K562 (cell line): ENCODE data around the gene TRIM13. TPM values are rescaled to one million over a fixed set of nuclear protein-coding genes. Genes with fewer than 3 reads are reported as not detected.
A peak's percentile ranks its signal among the peaks of the same experiment; 100 is the strongest.

ENCODE experiments used
- ATAC-seq: fragments of 200-7000 bp; cut with Tn5 transposase; 3 replicates; pipeline ENCODE4 v1.9.1; 2020; ENCODE audit warnings: moderate library complexity
- BruUV-seq: library from RNA; stranded (reverse); fragments of 400-500 nt; replicated peaks from 2 replicates; lab custom pipeline; 2021; lab: Mats Ljungman, UMichigan
- CTCF ChIA-PET: fragments of 300-600 bp; formaldehyde crosslinking; extraction: SDS; loops from one replicate; lab custom pipeline; 2021; ENCODE audit warnings: low intra/inter-chr PET ratio; lab: Yijun Ruan, JAX
- POLR2A ChIA-PET: fragments of 300-600, 350-650 bp; sonication (Branson Sonifier 250); formaldehyde crosslinking; extraction: SDS; loops from one replicate; lab custom pipeline; 2021; ENCODE audit warnings: antibody characterized with exemption, inconsistent platforms; lab: Yijun Ruan, JAX
- DNase-seq, 4 experiments: peaks; one replicate each; pipeline versions ENCODE4 v3.0.0 to v3.0.0-alpha.2; 2011 to 2018; ENCODE audit warnings: low spot score in 3 of 4, mixed read lengths in 3 of 4; ENCODE audit errors: extremely low read depth in 1 of 4
- FAIRE-seq: peaks from 2 replicates; lab custom pipeline; 2011; peaks lifted over from hg19 to GRCh38; lab: Jason Lieb, UNC
- H2AFZ ChIP-seq: 2 replicates; pipeline ENCODE4 v1.6.0; 2011; ENCODE audit warnings: low read depth, low read length, control low read depth, inconsistent platforms
- H3K27ac ChIP-seq: fragments of 200-600 bp; 3 replicates; pipeline ENCODE4 v1.8.0; 2011; ENCODE audit warnings: low read depth, mild to moderate bottlenecking, control low read depth, inconsistent platforms, low read length, moderate library complexity, mixed read lengths; ENCODE audit errors: extremely low read depth
- H3K27me3 ChIP-seq, 2 experiments: fragments of 300-600 bp in 1 of 2; 2 replicates in 1 of 2; 3 replicates in 1 of 2; pipeline versions ENCODE4 v1.6.0 to v1.8.0; 2011; ENCODE audit warnings: inconsistent platforms in 2 of 2, low read length in 2 of 2, mild to moderate bottlenecking in 1 of 2, mixed read lengths in 1 of 2, moderate library complexity in 1 of 2; ENCODE audit not compliant: control insufficient read depth in 2 of 2, insufficient read depth in 2 of 2
- H3K36me3 ChIP-seq: fragments of 300-600 bp; 3 replicates; pipeline ENCODE4 v1.8.0; 2011; ENCODE audit warnings: mild to moderate bottlenecking, low read length, inconsistent platforms; ENCODE audit not compliant: control insufficient read depth, insufficient read depth
- H3K4me1 ChIP-seq, 2 experiments: fragments of 200-600 bp in 1 of 2; replicated peaks in 1 of 2; 2 replicates in 1 of 2; 3 replicates in 1 of 2; pipeline versions ENCODE4 v1.5.1 to v1.8.0; 2011; ENCODE audit warnings: inconsistent platforms in 2 of 2, low read length in 2 of 2, mild to moderate bottlenecking in 1 of 2, mixed read lengths in 1 of 2, moderate library complexity in 1 of 2; ENCODE audit not compliant: control insufficient read depth in 2 of 2, insufficient read depth in 2 of 2
- H3K4me2 ChIP-seq: 2 replicates; pipeline ENCODE4 v1.6.1; 2011; ENCODE audit warnings: low read length, control low read depth, inconsistent platforms, mixed read lengths; ENCODE audit not compliant: insufficient read depth
- H3K4me3 ChIP-seq: fragments of 200-600 bp; sonication (generic), shearing (Covaris generic); 2 replicates; pipeline ENCODE4 v1.5.1; 2016; ENCODE audit warnings: control low read depth, inconsistent platforms
- H3K79me2 ChIP-seq: fragments of 200-600 bp; 3 replicates; pipeline ENCODE4 v1.8.0; 2011; ENCODE audit warnings: low read length, inconsistent platforms; ENCODE audit not compliant: control insufficient read depth, insufficient read depth
- H3K9ac ChIP-seq, 2 experiments: 2 replicates each; pipeline versions ENCODE4 v1.6.0 to v1.6.1; 2011; ENCODE audit warnings: low read depth in 2 of 2, low read length in 2 of 2, control low read depth in 1 of 2, inconsistent platforms in 1 of 2, mild to moderate bottlenecking in 1 of 2, mixed read lengths in 1 of 2; ENCODE audit not compliant: insufficient read depth in 1 of 2
- H3K9me1 ChIP-seq: one replicate; pipeline ENCODE4 v1.6.0; 2011; ENCODE audit warnings: inconsistent platforms, mild to moderate bottlenecking, low read length, moderate library complexity; ENCODE audit not compliant: control insufficient read depth, insufficient read depth
- H3K9me3 ChIP-seq: replicated peaks from 2 replicates; pipeline ENCODE4 v1.5.1; 2011; ENCODE audit warnings: low read depth, low read length, inconsistent platforms; ENCODE audit not compliant: control insufficient read depth, insufficient read depth
- H4K20me1 ChIP-seq: replicated peaks from 2 replicates; pipeline ENCODE4 v1.6.1; 2011; ENCODE audit warnings: low read length, inconsistent platforms, mixed read lengths; ENCODE audit not compliant: control insufficient read depth, insufficient read depth
- BCOR ChIP-seq: fragments of 450-650 bp; IDR thresholded peaks from 2 replicates; pipeline ENCODE4 v1.6.1; 2016
- DACH1 ChIP-seq: fragments of 450-650 bp; IDR thresholded peaks from 2 replicates; pipeline ENCODE4 v1.6.1; 2018; ENCODE audit not compliant: partially characterized antibody
- ERF ChIP-seq: fragments of 450-650 bp; formaldehyde crosslinking; IDR thresholded peaks from 2 replicates; pipeline ENCODE4 v1.4.0; 2020; ENCODE audit warnings: mild to moderate bottlenecking, mixed read lengths
- HDAC3 ChIP-seq: fragments of 450-650 bp; IDR thresholded peaks from 2 replicates; pipeline ENCODE4 v1.6.1; 2018; ENCODE audit warnings: borderline replicate concordance, mild to moderate bottlenecking, moderate library complexity; ENCODE audit not compliant: partially characterized antibody
- ILF3 ChIP-seq: fragments of 450-650 bp; IDR thresholded peaks from 2 replicates; pipeline ENCODE4 v1.6.1; 2018; ENCODE audit warnings: antibody characterized with exemption, mild to moderate bottlenecking, moderate library complexity, borderline replicate concordance
- JUN ChIP-seq, 2 experiments: sonication (generic) in 1 of 2; formaldehyde crosslinking in 1 of 2; IDR thresholded peaks; 2 replicates each; pipeline versions ENCODE4 v1.6.1 to v1.8.0; 2012 to 2022; ENCODE audit warnings: borderline replicate concordance in 2 of 2, mild to moderate bottlenecking in 2 of 2, improper control_type of control experiment in 1 of 2, low read depth in 1 of 2, low read length in 1 of 2, missing genetic modification reagents in 1 of 2
- SMAD1 ChIP-seq: fragments of 150-350 bp; IDR thresholded peaks from 2 replicates; pipeline ENCODE4 v1.6.1; 2014; ENCODE audit warnings: low read length, low read depth; ENCODE audit not compliant: partially characterized antibody
- SMC3 ChIP-seq: conservative IDR thresholded peaks from 2 replicates; pipeline ENCODE4 v1.6.1; 2011; ENCODE audit warnings: low read depth, low read length, improper control_type of control experiment; ENCODE audit not compliant: insufficient read depth
- TBP ChIP-seq: optimal IDR thresholded peaks from 2 replicates; pipeline ENCODE3; 2011; ENCODE audit warnings: low read depth, low read length, improper control_type of control experiment
- ZMIZ1 ChIP-seq, 2 experiments: fragments of 150-350 bp in 1 of 2; IDR thresholded peaks; 2 replicates each; pipeline ENCODE4 v1.6.1; 2012 to 2016; ENCODE audit warnings: low read depth in 2 of 2, low read length in 2 of 2, mild to moderate bottlenecking in 1 of 2, moderate library complexity in 1 of 2
- ZNF274 ChIP-seq: IDR thresholded peaks from 2 replicates; pipeline ENCODE4 v1.6.1; 2011; ENCODE audit warnings: low read depth, mild to moderate bottlenecking, low read length, moderate library complexity, borderline replicate concordance
- WGBS: fragments of 100-300 bp; shearing (Covaris generic); methylation state at CpG from one replicate; pipeline ENCODE4 v1.1.6; 2016; ENCODE audit warnings: low coverage, mixed read lengths; ENCODE audit not compliant: insufficient coverage; ENCODE audit errors: missing lambda C conversion rate; 5-methylcytosine and 5-hydroxymethylcytosine counted together
- in situ Hi-C: fragments of 300-500 bp; cut with MboI; formaldehyde crosslinking; loops from 4 replicates; pipeline ENCODE4 v1.15.0; 2018; ENCODE audit warnings: inconsistent platforms, mixed read lengths
- intact Hi-C: fragments of 100-400 bp; cut with micrococcal nuclease; formaldehyde crosslinking; loops from 2 replicates; pipeline ENCODE4 v1.14.2; 2022
- polyA plus RNA-seq, 8 experiments: library from polyadenylated mRNA; depleted of rRNA in 4 of 8; stranded (reverse) in 5 of 8; unstranded in 3 of 8; fragments of >200 nt; fragmentation: Nextera tagmentation in 2 of 8; fragmentation: Illumina TruSeq in 1 of 8; extraction: Ambion mirVana in 2 of 8; extraction: Trizol in 1 of 8; gene quantifications; 2 replicates each; pipeline versions ENCODE4 v1.2.1 to v1.2.3, GENCODE V29; 2011 to 2014; ENCODE audit warnings: inconsistent platforms in 1 of 8, missing spikeins in 1 of 8
- total RNA-seq, 7 experiments: library from RNA; depleted of rRNA in 6 of 7; stranded (reverse); fragments of >200 nt in 6 of 7; fragmentation: Illumina TruSeq in 2 of 7; extraction: Trizol in 2 of 7; gene quantifications; 2 replicates each; pipeline versions ENCODE4 v1.2.1 to v1.2.3, GENCODE V29; 2011 to 2021; ENCODE audit warnings: low replicate concordance in 1 of 7

Gene TRIM13
- total and polyA plus RNA-seq, 9 of the 15 experiments (the other 6 are each of a cell fraction or from before 2014, with no cell fraction given), result 12.1 to 30.6 (median 17.8) TPM

GRCh38 chr13:50053844-50054243 lies 57.0 kb downstream of the TRIM13 start:
- ChIA-PET CTCF (no interaction called here), POLR2A (no interaction called here)
- no peaks in the 10 kb centered on the region for H4K20me1 ChIP-seq
- no peaks in the 10 kb centered on the region for H3K9me1 ChIP-seq
- DNase-seq (no peak), ATAC-seq (no peak), FAIRE-seq (no peak)
- H3K79me2 ChIP-seq, result peaks cover 65% of the 10 kb centered on the region
- H3K9ac ChIP-seq, result no peak overlapping the region
- H3K4me2 ChIP-seq, result no peak overlapping the region
- H3K4me3 ChIP-seq, result no peak overlapping the region
- BruUV-seq, result TSS peak; percentile 14
- H3K27me3 ChIP-seq, result no peaks in the 10 kb centered on the region
- no peak overlapping the region for H2AFZ ChIP-seq
- TF ChIP-seq ZNF274 (no peak), BCOR (no peak), JUN (IDR thresholded peaks at IDR 0.05; ENCODE audit: borderline replicate concordance, low read depth, low read length) (no peak), JUN (CRISPR knock-in tag; IDR thresholded peaks at IDR 0.05; ENCODE audit: borderline replicate concordance) (no peak), ERF (CRISPR knock-in tag) (no peak), TBP (no peak), ILF3 (no peak)
- in situ Hi-C loops (no loop called here), intact Hi-C loops (no loop called here)
- H3K4me1 ChIP-seq, result no peaks in the 10 kb centered on the region; a peak in 1 of 5 replicates
- no peak overlapping the region for H3K27ac ChIP-seq
- peaks cover 67% of the 10 kb centered on the region; the same call in 2 of the 3 replicates for H3K36me3 ChIP-seq
- WGBS, result 100% methylated on average over 1 of the region's 1 CpG
- 0 out of 2 replicates have a peak, but pooled peaks cover 2% of the 10 kb centered on the region for H3K9me3 ChIP-seq

GRCh38 chr13:50055454-50055853 lies 58.6 kb downstream of the TRIM13 start:
- peaks cover 72% of the 10 kb centered on the region for H3K79me2 ChIP-seq
- TF ChIP-seq SMAD1, result no peak
- no peak for TF ChIP-seq SMC3
- TF ChIP-seq HDAC3, result no peak
- no peak for TF ChIP-seq ZMIZ1 (IDR thresholded peaks at IDR 0.05; ENCODE audit: low read depth in 2 of 2, low read length in 2 of 2)
- no peak for TF ChIP-seq DACH1

More at GRCh38 chr13:50055454-50055853, 58.6 kb downstream of the TRIM13 start:
- intact Hi-C loops, result no loop called here
- Histone ChIP-seq H4K20me1 (no peaks in the 10 kb centered on the region), H3K9me3 (0 out of 2 replicates have a peak, but pooled peaks cover 2% of the 10 kb centered on the region), H3K27me3 (no peaks in the 10 kb centered on the region), H3K36me3 (peaks cover 71% of the 10 kb centered on the region; the same call in 2 of the 3 replicates), H3K4me3 (no peak overlapping the region), H3K9ac (no peak overlapping the region), H3K27ac (no peak overlapping the region), H3K4me2 (no peak overlapping the region), H2AFZ (no peak overlapping the region), H3K4me1 (no peaks in the 10 kb centered on the region; a peak in 1 of 5 replicates), H3K9me1 (no peaks in the 10 kb centered on the region)
- no peak for DNase-seq
- ChIA-PET CTCF (no interaction called here), POLR2A (no interaction called here)
- no peak for ATAC-seq
- in situ Hi-C loops, result no loop called here
- no TSS peak for BruUV-seq
- FAIRE-seq, result no peak
- WGBS, result 100% methylated on average over 1 of the region's 1 CpG
